Measurements from ENCODE around the gene ASCL5. TPM values are rescaled to one million over a fixed set of nuclear protein-coding genes. Genes with fewer than 3 reads are reported as not detected.

Gene ASCL5
- polyA plus RNA-seq, 3 donors: not detected

- no peak overlapping the region for H3K4me3 ChIP-seq (replicated peaks in 1 of 3; ENCODE audit: low read depth in 2 of 3, low read length in 3 of 3)
- H3K4me2 ChIP-seq (replicated peaks; ENCODE audit: extremely low read depth, low read length, poor library complexity, severe bottlenecking): no peak overlapping the region
- Mint-ChIP-seq H3K4me3 (no peak overlapping the region), H3K27me3 (ENCODE audit: low read depth in 3 of 3) (peaks cover 10 to 17% (median 10%) of the 10 kb centered on the region in 3 donors), H3K36me3 (peaks cover 2 to 6% of the 10 kb centered on the region in 2 donors), H3K4me1 (peaks cover 16% of the 10 kb centered on the region), H3K27ac (no peak overlapping the region), H3K9me3 (peaks cover under 1 to 12% (median 4%) of the 10 kb centered on the region in 7 donors)
- peaks cover 0 to 6% of the 10 kb centered on the region in 2 donors for H3K9me3 ChIP-seq (replicated peaks in 1 of 2; ENCODE audit: control insufficient read depth in 1 of 2, insufficient read depth in 1 of 2, low read length in 2 of 2)
- peaks cover 9 to 10% of the 10 kb centered on the region in 2 donors for H3K4me1 ChIP-seq (ENCODE audit: control insufficient read depth in 1 of 2, insufficient read depth in 2 of 2, low read length in 2 of 2)
- WGBS (ENCODE audit: insufficient coverage): 88% methylated on average over 1 of the region's 1 CpG
- H3K79me2 ChIP-seq (ENCODE audit: insufficient read depth, low read length): no peaks in the 10 kb centered on the region
- intact Hi-C loops (cut with micrococcal nuclease): no loop called here
- H4K20me1 ChIP-seq (ENCODE audit: insufficient read depth, low read length): no peaks in the 10 kb centered on the region
- no peaks in the 10 kb centered on the region for H3K36me3 ChIP-seq (replicated peaks in 1 of 2; ENCODE audit: control insufficient read depth in 1 of 2, insufficient read depth in 2 of 2, low read length in 2 of 2)
- H2AFZ ChIP-seq (ENCODE audit: insufficient read depth, low read depth, low read length, poor library complexity, severe bottlenecking): no peak overlapping the region
- DNase-seq: no peak
- H3K9ac ChIP-seq (ENCODE audit: insufficient read depth, low read length, poor library complexity, severe bottlenecking): no peak overlapping the region
- no peak overlapping the region for H3K27ac ChIP-seq (ENCODE audit: low read depth in 1 of 2, low read length in 2 of 2)
- TF ChIP-seq CTCF (IDR thresholded peaks at IDR 0.05): no peak
- peaks cover 0 to 9% of the 10 kb centered on the region in 2 donors for H3K27me3 ChIP-seq (ENCODE audit: control insufficient read depth in 2 of 2, insufficient read depth in 2 of 2, low read length in 2 of 2)
These were observed 46.8 kb upstream of the ASCL5 start for GRCh38 chr1:201173736-201174135.

DNA sequence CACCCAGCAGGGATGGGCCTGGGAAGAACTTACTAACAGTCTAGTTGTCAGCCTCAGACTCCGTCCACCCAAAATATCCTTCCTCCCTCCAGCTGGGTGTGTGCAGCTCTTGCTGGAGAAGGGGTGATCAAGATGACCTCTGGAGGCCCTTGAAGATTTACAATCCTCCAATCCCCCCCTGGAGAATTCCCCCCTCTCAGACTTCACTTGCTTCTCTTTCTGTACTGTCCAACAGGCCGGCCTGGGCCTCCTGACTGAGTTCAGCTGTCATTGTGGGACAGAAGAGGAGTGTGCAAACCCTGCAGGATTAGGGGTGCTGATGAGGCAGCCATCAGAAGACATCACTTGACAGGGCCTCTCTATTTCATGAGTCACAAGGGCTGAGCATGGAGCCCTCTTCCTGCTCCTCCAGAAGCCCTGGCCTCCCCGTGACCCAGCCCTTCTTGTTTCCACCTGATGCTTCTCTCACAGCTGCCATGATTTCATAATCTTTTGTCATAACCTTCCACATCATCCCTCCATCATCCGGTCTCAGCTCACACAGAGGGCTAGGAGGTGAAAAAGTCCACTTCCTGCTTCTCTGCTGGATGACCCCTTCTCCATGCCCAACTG is 46.1 kb upstream of the ASCL5 start:
- intact Hi-C loops (cut with micrococcal nuclease): no loop called here

More for the DNA sequence above, 46.1 kb upstream of the ASCL5 start:
- Histone ChIP-seq H3K4me1 (ENCODE audit: control insufficient read depth in 1 of 2, insufficient read depth in 2 of 2, low read length in 2 of 2) (peaks cover 9 to 10% of the 10 kb centered on the region in 2 donors), H3K4me2 (replicated peaks; ENCODE audit: extremely low read depth, low read length, poor library complexity, severe bottlenecking) (no peak overlapping the region), H3K9me3 (replicated peaks in 1 of 2; ENCODE audit: control insufficient read depth in 1 of 2, insufficient read depth in 1 of 2, low read length in 2 of 2) (peaks cover 0 to 6% of the 10 kb centered on the region in 2 donors), H3K79me2 (ENCODE audit: insufficient read depth, low read length) (no peaks in the 10 kb centered on the region), H3K4me3 (replicated peaks in 1 of 3; ENCODE audit: low read depth in 2 of 3, low read length in 3 of 3) (no peak overlapping the region), H3K36me3 (replicated peaks in 1 of 2; ENCODE audit: control insufficient read depth in 1 of 2, insufficient read depth in 2 of 2, low read length in 2 of 2) (no peaks in the 10 kb centered on the region), H4K20me1 (ENCODE audit: insufficient read depth, low read length) (no peaks in the 10 kb centered on the region), H2AFZ (ENCODE audit: insufficient read depth, low read depth, low read length, poor library complexity, severe bottlenecking) (no peak overlapping the region), H3K27ac (ENCODE audit: low read depth in 1 of 2, low read length in 2 of 2) (no peak overlapping the region), H3K9ac (ENCODE audit: insufficient read depth, low read length, poor library complexity, severe bottlenecking) (no peak overlapping the region), H3K27me3 (ENCODE audit: control insufficient read depth in 2 of 2, insufficient read depth in 2 of 2, low read length in 2 of 2) (peaks cover 0 to 9% of the 10 kb centered on the region in 2 donors)
- WGBS (ENCODE audit: insufficient coverage): 50% methylated on average over 1 of the region's 4 CpGs
- no peak for TF ChIP-seq CTCF (IDR thresholded peaks at IDR 0.05)
- DNase-seq: peak; percentile 18 to 64 (median 18)
- no peak overlapping the region for H3K4me3 Mint-ChIP-seq
- H3K27ac Mint-ChIP-seq: peak overlapping the region in 2 of 7 donors; percentile 10 to 31
- H3K9me3 Mint-ChIP-seq: peaks cover 0 to 6% (median 4%) of the 10 kb centered on the region in 7 donors
- peaks cover 16% of the 10 kb centered on the region for H3K4me1 Mint-ChIP-seq
- H3K36me3 Mint-ChIP-seq: peaks cover 2 to 6% of the 10 kb centered on the region in 2 donors
- peaks cover 9 to 17% (median 10%) of the 10 kb centered on the region in 3 donors for H3K27me3 Mint-ChIP-seq (ENCODE audit: low read depth in 3 of 3)

Data from CD14-positive monocyte (primary cell).